KMS-11 (cell line): ENCODE data around the gene PKN3.
A peak's percentile ranks its signal among the peaks of the same experiment; 100 is the strongest.

Source experiments
- H2AFZ ChIP-seq: fragments of 200-600 bp; sonication (generic); 2 replicates; pipeline ENCODE4 v1.6.1; 2016; ENCODE audit warnings: antibody characterized with exemption, mixed run types, low read depth
- H3K27ac ChIP-seq: fragments of 200-600 bp; sonication (generic); 2 replicates; pipeline ENCODE4 v1.6.1; 2016; ENCODE audit warnings: mild to moderate bottlenecking, mixed run types
- H3K27me3 ChIP-seq: fragments of 200-600 bp; sonication (generic); 2 replicates; pipeline ENCODE4 v1.6.1; 2017; ENCODE audit warnings: mild to moderate bottlenecking, low read depth, mixed run types, moderate library complexity; ENCODE audit not compliant: insufficient read depth
- H3K36me3 ChIP-seq: fragments of 200-600 bp; sonication (generic); 2 replicates; pipeline ENCODE4 v1.6.1; 2017; ENCODE audit warnings: mild to moderate bottlenecking, mixed run types; ENCODE audit not compliant: insufficient read depth
- H3K4me1 ChIP-seq: fragments of 200-600 bp; sonication (generic); 2 replicates; pipeline ENCODE4 v1.6.1; 2016; ENCODE audit warnings: mild to moderate bottlenecking, low read depth, mixed run types; ENCODE audit not compliant: poor library complexity, severe bottlenecking
- H3K4me2 ChIP-seq: fragments of 200-600 bp; sonication (generic); 2 replicates; pipeline ENCODE4 v1.7.0; 2016; ENCODE audit warnings: mild to moderate bottlenecking, mixed run types
- H3K4me3 ChIP-seq: fragments of 200-600 bp; sonication (generic); IDR thresholded peaks from 2 replicates; pipeline ENCODE4 v1.6.1; 2017; ENCODE audit warnings: low read depth, low read length, mixed read lengths; ENCODE audit not compliant: insufficient read depth
- H3K79me2 ChIP-seq: fragments of 200-600 bp; sonication (generic); 2 replicates; pipeline ENCODE4 v1.6.1; 2016; ENCODE audit warnings: low read depth, mixed run types; ENCODE audit not compliant: insufficient read depth
- H3K9ac ChIP-seq: fragments of 200-600 bp; sonication (generic); 2 replicates; pipeline ENCODE4 v1.6.1; 2016; ENCODE audit warnings: mild to moderate bottlenecking, mixed run types
- H4K20me1 ChIP-seq: fragments of 200-600 bp; sonication (generic); 2 replicates; pipeline ENCODE4 v1.6.1; 2016; ENCODE audit warnings: mild to moderate bottlenecking, mixed run types; ENCODE audit not compliant: insufficient read depth
- CTCF ChIP-seq: fragments of 200-600 bp; sonication (generic); conservative IDR thresholded peaks from 2 replicates; pipeline ENCODE4 v1.6.1; 2017; ENCODE audit warnings: low read depth, mild to moderate bottlenecking, antibody characterized with exemption, low read length, moderate library complexity, mixed read lengths

PKN3 gene

GRCh38 chr9:128702445-128702948 lies at the start of gene PKN3:
PKN3 (plus strand) TSS chr9:128702503; CDS start chr9:128702916, 413 bp downstream.
- no peak within 1 kb of the TSS for H3K4me3 ChIP-seq
- no peaks in the 10 kb centered on the region for H3K79me2 ChIP-seq
- peak within 1 kb of the TSS; percentile 71 for H3K9ac ChIP-seq
- TF ChIP-seq CTCF: peak; percentile 90
- no peaks in the 10 kb centered on the region for H3K27me3 ChIP-seq
- H3K4me1 ChIP-seq: no peaks in the 10 kb centered on the region
- peak within 1 kb of the TSS; percentile 63 for H3K4me2 ChIP-seq
- H3K27ac ChIP-seq: no peak within 1 kb of the TSS
- no peaks in the 10 kb centered on the region for H4K20me1 ChIP-seq
- H2AFZ ChIP-seq: peak within 1 kb of the TSS; percentile 95
- H3K36me3 ChIP-seq: no peaks in the 10 kb centered on the region

- no peaks in the 10 kb centered on the region for H4K20me1 ChIP-seq
- no peak overlapping the region for H2AFZ ChIP-seq
- no peaks in the 10 kb centered on the region for H3K27me3 ChIP-seq
- H3K4me3 ChIP-seq: no peak overlapping the region
- H3K27ac ChIP-seq: no peak overlapping the region
- no peaks in the 10 kb centered on the region for H3K36me3 ChIP-seq
- TF ChIP-seq CTCF: no peak
- H3K79me2 ChIP-seq: no peaks in the 10 kb centered on the region
- H3K4me2 ChIP-seq: no peak overlapping the region
- no peak overlapping the region for H3K9ac ChIP-seq
- peaks cover 8% of the 10 kb centered on the region for H3K4me1 ChIP-seq
Measured at GRCh38 chr9:128653908-128654307, 48.4 kb upstream of the PKN3 start.

- no peaks in the 10 kb centered on the region for H3K27me3 ChIP-seq
- no peak for TF ChIP-seq CTCF
- no peaks in the 10 kb centered on the region for H3K36me3 ChIP-seq
- no peaks in the 10 kb centered on the region for H4K20me1 ChIP-seq
- H2AFZ ChIP-seq: no peak overlapping the region
- no peaks in the 10 kb centered on the region for H3K79me2 ChIP-seq
- H3K4me2 ChIP-seq: no peak overlapping the region
- H3K9ac ChIP-seq: no peak overlapping the region
- H3K4me3 ChIP-seq: no peak overlapping the region
- H3K27ac ChIP-seq: no peak overlapping the region
- H3K4me1 ChIP-seq: peaks cover 8% of the 10 kb centered on the region
Measured at GRCh38 chr9:128654481-128654880, 47.8 kb upstream of the PKN3 start.

GRCh38 chr9:128656416-128657343 lies 45.6 kb upstream of the PKN3 start, which contains the start of gene DYNC2I2:
DYNC2I2 (minus strand) TSS chr9:128656847; CDS start chr9:128656726, 121 bp downstream.
- TF ChIP-seq CTCF: no peak
- Histone ChIP-seq H2AFZ (peak within 1 kb of the TSS; percentile 90), H3K27me3 (no peaks in the 10 kb centered on the region), H3K79me2 (no peaks in the 10 kb centered on the region), H3K4me3 (no peak within 1 kb of the TSS), H3K9ac (peak within 1 kb of the TSS; percentile 100), H3K4me1 (peaks cover 8% of the 10 kb centered on the region), H4K20me1 (no peaks in the 10 kb centered on the region), H3K27ac (peak within 1 kb of the TSS; percentile 100), H3K4me2 (peak within 1 kb of the TSS; percentile 72), H3K36me3 (no peaks in the 10 kb centered on the region)
